GM21423 (cell line): Measurements from ENCODE around the gene GJB2.

Experiments
- ATAC-seq: cut with Tn5 transposase; IDR thresholded peaks from one replicate; pipeline ENCODE4 v1.9.1; 2021; ENCODE audit warnings: mild to moderate bottlenecking, moderate library complexity; ENCODE audit not compliant: unreplicated experiment

Gene GJB2

GRCh38 chr13:20142927-20143480, 49.7 kb downstream of the GJB2 start:
- no peak for ATAC-seq

- ATAC-seq = no peak
These were observed 50.5 kb downstream of the GJB2 start for GRCh38 chr13:20142023-20142926.

GRCh38 chr13:20141238-20142022, 51.3 kb downstream of the GJB2 start:
- no peak for ATAC-seq

GRCh38 chr13:20140487-20140886, 52.3 kb downstream of the GJB2 start:
- ATAC-seq = no peak

GRCh38 chr13:20137875-20138274, 54.9 kb downstream of the GJB2 start:
- ATAC-seq = no peak
